HuH-7.5 (cell line): ENCODE measurements around the gene CCNJL.

Experiments
- DNase-seq: peaks from one replicate; pipeline ENCODE4 v3.0.0; 2011; ENCODE audit warnings: low spot score

CCNJL gene

DNA sequence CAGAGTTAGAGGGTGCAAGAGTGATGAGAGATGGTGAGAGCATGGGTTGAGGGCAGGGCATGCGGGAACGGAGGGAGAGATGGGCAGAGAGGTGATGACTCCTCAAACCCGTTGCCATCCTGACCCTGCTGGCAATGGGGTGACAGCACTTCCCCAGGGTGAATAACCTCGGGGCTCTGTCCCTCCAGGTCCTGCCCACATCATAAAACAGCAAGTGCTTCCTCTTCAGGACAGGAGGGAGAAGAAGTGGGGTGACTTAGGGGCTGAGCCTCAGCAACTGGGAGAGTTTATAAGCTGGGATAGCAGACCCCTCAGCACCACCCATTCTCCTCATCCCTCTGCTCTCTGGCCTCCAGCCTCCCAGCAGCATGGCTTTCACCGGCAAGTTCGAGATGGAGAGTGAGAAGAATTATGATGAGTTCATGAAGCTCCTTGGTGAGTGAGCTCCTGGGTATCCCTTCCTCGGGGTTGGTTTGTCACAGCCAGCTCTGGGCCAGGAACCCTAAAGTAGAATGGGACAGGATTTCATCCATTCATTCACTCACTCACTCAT lies 83.1 kb downstream of the CCNJL start, which contains the start of gene FABP6:
Gene FABP6, plus strand, starts transcription at position 317 of the 553 bp plus-strand sequence. Its CDS starts 52 bp downstream, at position 369.
- DNase-seq: no peak

DNA sequence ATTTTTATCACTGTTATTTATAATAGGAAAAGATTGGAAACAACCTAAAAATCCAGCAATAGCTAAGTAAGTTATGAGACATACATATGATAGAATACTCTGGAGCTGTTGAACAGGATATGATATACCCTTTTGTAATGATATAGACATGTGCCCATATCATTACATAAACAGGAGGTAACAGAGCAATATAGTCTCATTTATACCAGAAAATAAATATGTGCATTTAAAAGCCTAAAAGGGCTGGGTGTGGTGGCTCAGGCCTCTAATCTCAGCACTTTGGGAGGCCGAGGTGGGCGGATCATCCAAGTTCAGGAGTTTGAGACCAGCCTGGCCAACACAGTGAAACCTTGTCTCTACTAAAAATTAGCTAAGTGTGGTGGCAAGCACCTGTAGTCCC lies 85.4 kb downstream of the CCNJL start:
- DNase-seq: no peak

DNA sequence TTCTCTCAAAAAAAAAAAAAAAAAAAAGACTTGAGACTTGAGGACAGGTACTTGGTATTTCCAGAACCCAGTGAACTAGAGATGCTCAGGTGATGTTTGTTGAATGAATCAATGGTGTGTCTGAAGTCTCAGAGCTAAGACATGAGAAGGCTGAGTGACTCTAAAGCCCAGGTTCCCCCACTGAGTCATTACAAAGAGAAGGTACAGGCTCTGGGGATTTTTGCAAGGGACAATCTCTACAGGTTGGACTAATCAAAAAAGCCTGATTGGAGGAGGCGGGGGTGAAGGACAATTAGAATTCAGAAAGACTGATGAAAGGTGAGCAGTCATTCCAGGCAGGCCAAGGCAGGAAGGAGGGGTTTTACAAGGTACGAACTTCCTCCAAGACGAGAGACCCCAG lies 91.3 kb downstream of the CCNJL start:
- DNase-seq: no peak

DNA sequence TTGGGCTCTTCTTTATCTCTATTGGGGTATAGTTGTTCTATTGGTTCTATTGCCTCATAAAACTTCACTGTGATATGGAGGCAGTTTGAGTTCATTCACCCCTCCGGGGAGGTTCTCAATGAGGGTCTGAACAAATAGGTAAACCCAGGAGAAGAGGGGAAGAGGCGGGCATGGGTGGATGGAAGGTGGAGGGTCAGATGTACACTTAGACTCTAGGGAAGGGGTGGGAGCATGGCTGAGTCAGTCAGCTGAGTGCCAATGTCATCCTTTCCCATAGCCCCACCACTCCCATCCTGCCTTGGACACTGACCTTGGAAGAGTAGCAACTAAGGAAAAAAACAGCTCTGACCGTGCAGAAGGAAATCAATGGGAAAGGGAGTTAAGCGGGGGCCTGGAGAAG lies 93.0 kb downstream of the CCNJL start:
- DNase-seq: no peak

DNA sequence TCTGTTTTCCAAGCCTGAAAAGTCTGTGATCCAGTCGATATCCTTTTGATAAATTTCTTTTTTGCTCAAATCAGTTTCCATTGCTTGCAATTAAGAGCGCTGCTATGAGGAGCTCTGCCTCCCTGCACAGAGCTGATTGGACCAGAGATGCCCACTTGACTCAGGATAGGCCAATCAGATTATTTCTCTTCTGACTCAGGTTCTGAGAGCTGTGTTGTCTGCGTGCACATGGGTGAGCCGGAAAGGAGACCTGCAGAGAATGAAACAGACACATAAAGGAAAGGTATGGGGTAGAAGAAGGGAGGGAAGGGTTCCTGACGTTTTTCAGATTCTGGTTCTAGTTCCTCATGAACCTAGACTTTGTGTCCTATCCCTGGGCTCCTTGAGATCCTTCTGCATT lies 98.8 kb downstream of the CCNJL start:
- DNase-seq: no peak

DNA sequence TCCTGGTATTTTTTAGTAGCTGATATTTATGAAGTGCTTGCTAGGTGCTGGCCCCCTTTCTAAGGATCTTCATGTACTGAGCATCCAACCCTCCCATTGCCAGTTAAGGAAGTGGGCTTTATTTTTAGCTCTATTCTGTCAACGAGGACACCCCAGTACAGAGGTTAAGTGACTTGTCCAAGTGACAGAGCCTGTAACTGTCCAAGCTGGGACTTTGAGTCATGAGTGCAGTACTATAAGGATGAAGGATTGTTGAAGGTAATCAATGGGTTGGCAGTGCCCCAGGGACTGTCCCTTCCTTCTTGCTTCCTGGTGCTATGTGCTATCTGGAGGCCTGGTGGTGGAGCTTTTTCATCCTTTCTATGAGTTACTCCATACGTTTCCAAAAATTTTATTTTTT lies 101.0 kb downstream of the CCNJL start:
- no peak for DNase-seq

DNA sequence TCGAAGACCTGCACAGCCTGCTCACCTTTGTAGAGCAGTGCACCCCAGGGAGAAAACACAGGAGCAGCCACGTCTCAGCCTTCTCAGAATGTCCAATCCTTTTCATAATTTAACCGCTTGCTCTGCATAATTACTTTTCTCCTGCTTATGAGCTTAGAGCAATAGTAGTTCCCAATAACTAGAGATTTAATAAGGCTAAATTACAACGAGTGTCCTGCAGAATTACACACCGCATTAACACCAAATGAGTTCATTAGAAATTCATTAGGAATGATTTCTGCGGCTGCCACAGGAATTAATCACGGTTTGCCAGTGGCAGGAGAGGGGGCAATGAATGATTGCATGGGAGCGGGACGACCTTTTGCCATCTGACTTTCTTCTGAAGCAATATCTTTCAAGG lies 101.8 kb downstream of the CCNJL start:
- no peak for DNase-seq

DNA sequence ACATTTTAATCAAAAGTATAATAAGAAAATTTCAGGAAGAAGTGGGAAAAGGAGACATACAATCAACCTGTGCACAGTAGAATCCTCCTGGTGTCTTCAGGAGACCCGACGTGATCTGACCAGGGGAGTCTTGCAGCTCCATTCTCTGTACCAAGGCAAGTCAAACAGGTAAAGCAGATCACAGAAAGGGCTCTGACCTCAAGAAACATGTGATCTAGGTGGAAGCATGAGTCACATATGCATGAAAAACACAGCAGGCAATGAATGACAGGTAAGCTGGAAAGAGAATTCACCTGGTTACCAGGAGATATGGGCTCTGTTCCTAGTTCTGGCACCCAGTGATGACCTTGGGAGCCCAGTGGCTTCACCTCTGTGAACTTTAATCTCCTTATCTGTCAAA lies 102.4 kb downstream of the CCNJL start:
- no peak for DNase-seq

DNA sequence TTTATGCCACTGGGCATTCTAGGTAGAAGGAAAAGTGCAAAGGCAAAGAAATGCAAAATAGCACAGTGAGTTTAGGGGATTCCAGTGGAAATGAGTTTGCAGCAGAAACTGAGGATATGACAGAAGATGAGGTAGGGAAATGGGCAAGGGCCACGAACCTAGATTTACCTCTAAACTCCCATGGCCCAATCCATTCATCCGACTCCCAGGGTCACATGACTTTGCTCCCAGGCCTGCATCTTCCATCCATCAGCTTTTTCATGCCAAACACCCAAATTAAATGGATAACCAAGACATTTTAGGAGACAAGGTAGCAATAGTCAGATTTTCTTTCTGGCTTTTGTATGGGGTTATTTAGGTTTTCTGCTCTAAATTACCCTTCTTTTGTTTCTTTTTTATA lies 105.3 kb downstream of the CCNJL start:
- DNase-seq: no peak
